GM18502 (cell line): ENCODE results near the gene IQUB.
"Not testable (repeated sequence)": the region's sequence is repeated elsewhere in the genome, so short reads cannot be mapped to it uniquely, and the experiment has no call there.

ENCODE experiments used
- ATAC-seq: cut with Tn5 transposase; IDR thresholded peaks from one replicate; pipeline ENCODE4 v1.9.1; 2021; ENCODE audit warnings: mild to moderate bottlenecking; ENCODE audit not compliant: unreplicated experiment, poor library complexity

The IQUB gene

GRCh38 chr7:123534383-123535260, at the start of gene IQUB:
IQUB (minus strand) TSS chr7:123534595; CDS start chr7:123512340, 22,255 bp downstream.
- ATAC-seq = peak; percentile 87

GRCh38 chr7:123583821-123584220, 49.4 kb upstream of the IQUB start:
- no peak for ATAC-seq

GRCh38 chr7:123581162-123581459, 46.7 kb upstream of the IQUB start:
- peak; percentile 4 for ATAC-seq

- ATAC-seq = peak; percentile 86
These were observed 46.2 kb upstream of the IQUB start for GRCh38 chr7:123580406-123581161.

GRCh38 chr7:123579416-123579815, 45.0 kb upstream of the IQUB start:
- ATAC-seq = no peak

- no peak for ATAC-seq
These were observed 39.6 kb upstream of the IQUB start for GRCh38 chr7:123573896-123574467.

- ATAC-seq = no peak
These were observed 38.9 kb upstream of the IQUB start for GRCh38 chr7:123573341-123573740.

- ATAC-seq = no peak
These were observed 37.3 kb upstream of the IQUB start for GRCh38 chr7:123571684-123572083.

- ATAC-seq = no peak
These were observed 36.8 kb upstream of the IQUB start for GRCh38 chr7:123571187-123571586.

- no peak for ATAC-seq
These were observed 36.2 kb upstream of the IQUB start for GRCh38 chr7:123570390-123571182.

- no peak for ATAC-seq
These were observed 35.1 kb upstream of the IQUB start for GRCh38 chr7:123569352-123570010.

GRCh38 chr7:123562121-123562520, 27.7 kb upstream of the IQUB start:
- no peak for ATAC-seq

GRCh38 chr7:123558289-123558874, 24.0 kb upstream of the IQUB start:
- no peak for ATAC-seq

GRCh38 chr7:123557398-123558288, 23.2 kb upstream of the IQUB start, which contains the start of gene NDUFA5:
NDUFA5 (minus strand) TSS chr7:123557818; CDS start chr7:123557795, 23 bp downstream.
- peak; percentile 97 for ATAC-seq

GRCh38 chr7:123557016-123557397, 22.6 kb upstream of the IQUB start:
- ATAC-seq = no peak

- no peak for ATAC-seq
These were observed 21.1 kb upstream of the IQUB start for GRCh38 chr7:123555484-123555883.

GRCh38 chr7:123553159-123553558, 18.8 kb upstream of the IQUB start:
- ATAC-seq = no peak

- no peak for ATAC-seq
These were observed 18.2 kb upstream of the IQUB start for GRCh38 chr7:123552641-123553040.

- ATAC-seq = not testable (repeated sequence)
These were observed 17.7 kb upstream of the IQUB start for GRCh38 chr7:123552134-123552533.
